GM03348 (cell line): ENCODE results near the gene HMCN1.
A peak's percentile ranks its signal among the peaks of the same experiment; 100 is the strongest.

ENCODE experiments used
- DNase-seq: peaks from one replicate; pipeline ENCODE4 v3.0.0; 2012; ENCODE audit warnings: low spot score

HMCN1 gene

GRCh38 chr1:185733818-185734735, at the start of gene HMCN1:
Gene HMCN1, plus strand, starts transcription at chr1:185734391. Its CDS starts 389 bp downstream, at chr1:185734780.
- DNase-seq: peak; percentile 92

GRCh38 chr1:185686821-185687778, 47.1 kb upstream of the HMCN1 start:
- no peak for DNase-seq

GRCh38 chr1:185690527-185690926, 43.7 kb upstream of the HMCN1 start:
- no peak for DNase-seq

GRCh38 chr1:185693654-185694053, 40.5 kb upstream of the HMCN1 start:
- DNase-seq: no peak

- DNase-seq: no peak
Measured at GRCh38 chr1:185694081-185694480, 40.1 kb upstream of the HMCN1 start.

- no peak for DNase-seq
Measured at GRCh38 chr1:185695299-185695698, 38.9 kb upstream of the HMCN1 start.

- DNase-seq: peak; percentile 17
Measured at GRCh38 chr1:185696422-185697150, 37.6 kb upstream of the HMCN1 start.

GRCh38 chr1:185699874-185700273, 34.3 kb upstream of the HMCN1 start:
- DNase-seq: no peak

- DNase-seq: no peak
Measured at GRCh38 chr1:185701650-185702049, 32.5 kb upstream of the HMCN1 start.

- DNase-seq: no peak
Measured at GRCh38 chr1:185704181-185704580, 30.0 kb upstream of the HMCN1 start.

- DNase-seq: no peak
Measured at GRCh38 chr1:185716095-185716494, 18.1 kb upstream of the HMCN1 start.

GRCh38 chr1:185719021-185719420, 15.2 kb upstream of the HMCN1 start:
- peak; percentile 75 for DNase-seq

GRCh38 chr1:185720633-185721272, 13.4 kb upstream of the HMCN1 start:
- peak; percentile 21 for DNase-seq

GRCh38 chr1:185721553-185721952, 12.6 kb upstream of the HMCN1 start:
- DNase-seq: no peak

GRCh38 chr1:185722098-185722497, 12.1 kb upstream of the HMCN1 start:
- no peak for DNase-seq

- DNase-seq: no peak
Measured at GRCh38 chr1:185727726-185728125, 6.5 kb upstream of the HMCN1 start.

- DNase-seq: no peak
Measured at GRCh38 chr1:185731446-185731845, 2.7 kb upstream of the HMCN1 start.

GRCh38 chr1:185732951-185733350, 1.2 kb upstream of the HMCN1 start:
- no peak for DNase-seq

GRCh38 chr1:185734929-185735700, 924 bp downstream of the HMCN1 start:
- DNase-seq: peak; percentile 9

GRCh38 chr1:185735701-185736064, 1.5 kb downstream of the HMCN1 start:
- peak; percentile 14 for DNase-seq

GRCh38 chr1:185739967-185740366, 5.8 kb downstream of the HMCN1 start:
- DNase-seq: no peak
